ENCODE data around the gene ZCCHC2.

DNA sequence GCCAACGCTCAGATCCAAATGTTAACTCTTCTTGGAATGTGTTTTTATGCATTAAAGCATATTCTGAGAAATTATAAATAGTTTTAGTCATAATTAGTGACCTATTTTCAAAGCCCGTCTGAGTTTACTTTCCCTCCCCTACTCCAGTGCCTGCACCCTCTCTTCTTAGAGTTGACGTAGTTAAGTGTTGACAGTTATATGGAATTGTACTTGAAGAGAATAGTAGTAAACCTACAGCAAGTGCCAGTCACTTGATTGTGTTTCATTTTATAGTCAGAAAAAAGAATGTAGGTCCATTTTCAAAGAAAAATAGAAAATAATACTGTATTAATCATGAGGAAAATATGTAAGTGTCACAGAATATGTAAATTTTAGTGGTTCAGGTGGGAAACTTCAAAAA, 41.2 kb downstream of the ZCCHC2 start:
- TF ChIP-seq, protein P1, sequence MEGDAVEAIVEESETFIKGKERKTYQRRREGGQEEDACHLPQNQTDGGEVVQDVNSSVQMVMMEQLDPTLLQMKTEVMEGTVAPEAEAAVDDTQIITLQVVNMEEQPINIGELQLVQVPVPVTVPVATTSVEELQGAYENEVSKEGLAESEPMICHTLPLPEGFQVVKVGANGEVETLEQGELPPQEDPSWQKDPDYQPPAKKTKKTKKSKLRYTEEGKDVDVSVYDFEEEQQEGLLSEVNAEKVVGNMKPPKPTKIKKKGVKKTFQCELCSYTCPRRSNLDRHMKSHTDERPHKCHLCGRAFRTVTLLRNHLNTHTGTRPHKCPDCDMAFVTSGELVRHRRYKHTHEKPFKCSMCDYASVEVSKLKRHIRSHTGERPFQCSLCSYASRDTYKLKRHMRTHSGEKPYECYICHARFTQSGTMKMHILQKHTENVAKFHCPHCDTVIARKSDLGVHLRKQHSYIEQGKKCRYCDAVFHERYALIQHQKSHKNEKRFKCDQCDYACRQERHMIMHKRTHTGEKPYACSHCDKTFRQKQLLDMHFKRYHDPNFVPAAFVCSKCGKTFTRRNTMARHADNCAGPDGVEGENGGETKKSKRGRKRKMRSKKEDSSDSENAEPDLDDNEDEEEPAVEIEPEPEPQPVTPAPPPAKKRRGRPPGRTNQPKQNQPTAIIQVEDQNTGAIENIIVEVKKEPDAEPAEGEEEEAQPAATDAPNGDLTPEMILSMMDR (conservative IDR thresholded peaks at IDR 0.05; ENCODE audit: low read depth, low read length) = no peak
- no peak for TF ChIP-seq EZH2 (IDR thresholded peaks at IDR 0.05; ENCODE audit: borderline replicate concordance, low read depth, low read length, poor library complexity, severe bottlenecking)
